Thyroid gland (tissue), 4 donors: ENCODE results near the gene ANTXR1. TPM values are rescaled to one million over a fixed set of nuclear protein-coding genes. Genes with fewer than 3 reads are reported as not detected.

ENCODE experiments used
- DNase-seq, 2 donors: peaks; one replicate each; pipeline ENCODE4 v3.0.0-alpha.2; 2019
- H3K27ac ChIP-seq, 3 donors: fragments of 200-600 bp; sonication (generic); 1 replicate in 2 of 3; 2 replicates in 1 of 3; pipeline ENCODE4 v1.5.1; 2016 to 2019; ENCODE audit warnings: mild to moderate bottlenecking in 1 of 3, moderate library complexity in 1 of 3
- H3K27me3 ChIP-seq: fragments of 200-600 bp; sonication (generic); one replicate; pipeline ENCODE4 v1.5.1; 2019
- H3K36me3 ChIP-seq, 2 donors: fragments of 200-600 bp; sonication (generic); one replicate each; pipeline ENCODE4 v1.5.1; 2016 to 2019
- H3K4me1 ChIP-seq, 2 donors: fragments of 200-600 bp; sonication (generic); one replicate each; pipeline ENCODE4 v1.5.1; 2017 to 2019
- H3K4me3 ChIP-seq, 3 donors: fragments of 200-600 bp; sonication (generic); replicated peaks in 1 of 3; 1 replicate in 2 of 3; 2 replicates in 1 of 3; pipeline ENCODE4 v1.5.1; 2016; ENCODE audit warnings: mild to moderate bottlenecking in 1 of 3
- H3K9me3 ChIP-seq: fragments of 200-600 bp; sonication (generic); one replicate; pipeline ENCODE4 v1.5.1; 2017
- CTCF ChIP-seq, 6 experiments: fragments of 200-600 bp in 3 of 6; fragments of 450-650 bp in 3 of 6; sonication (generic) in 3 of 6; IDR thresholded peaks; one replicate each; pipeline ENCODE4 v1.5.1; 2016 to 2019; ENCODE audit warnings: antibody characterized with exemption in 6 of 6, mild to moderate bottlenecking in 2 of 6, inconsistent platforms in 1 of 6, moderate library complexity in 1 of 6
- POLR2A ChIP-seq, 2 donors: fragments of 450-650 bp; IDR thresholded peaks; one replicate each; pipeline ENCODE4 v1.6.1; 2017; ENCODE audit warnings: antibody characterized with exemption in 2 of 2, mild to moderate bottlenecking in 2 of 2, moderate library complexity in 1 of 2
- whole genome bisulfite sequencing, 2 donors: methylation state at CpG; one replicate each; pipeline ENCODE4 v1.1.5; 2017; 5-methylcytosine and 5-hydroxymethylcytosine counted together
- intact Hi-C: fragments of 100-400 bp; cut with DNase I; formaldehyde crosslinking; loops from one replicate; pipeline ENCODE4 v1.15.1; 2023
- total RNA-seq, 4 donors: library from RNA; depleted of rRNA; stranded (reverse); fragments of >200 nt; gene quantifications; one replicate each; pipeline ENCODE4 v1.2.3, GENCODE V29; 2016

ANTXR1 gene
- total RNA-seq, 4 donors from 2014 or later, result 56.4 to 103 (median 79.3) TPM

- 85 to 92% methylated on average over 2 of the region's 2 CpGs for WGBS, 2 donors
- H3K36me3 ChIP-seq, result no peaks in the 10 kb centered on the region
- H3K4me3 ChIP-seq, result no peak overlapping the region
- intact Hi-C loops, result no loop called here
- H3K4me1 ChIP-seq, result peaks cover 0 to 18% of the 10 kb centered on the region in 2 donors
- no peaks in the 10 kb centered on the region for H3K27me3 ChIP-seq
- no peaks in the 10 kb centered on the region for H3K9me3 ChIP-seq
- TF ChIP-seq POLR2A (IDR thresholded peaks at IDR 0.05) (no peak), CTCF (IDR thresholded peaks at IDR 0.05) (no peak)
- no peak overlapping the region for H3K27ac ChIP-seq
- no peak for DNase-seq
Observed at GRCh38 chr2:69054431-69054830, 41.5 kb downstream of the ANTXR1 start.

- DNase-seq, result no peak
- WGBS, 2 donors, result 91 to 92% methylated on average over 2 of the region's 2 CpGs
- Histone ChIP-seq H3K9me3 (no peaks in the 10 kb centered on the region), H3K27ac (no peak overlapping the region), H3K36me3 (no peaks in the 10 kb centered on the region), H3K4me1 (peaks cover 0 to 18% of the 10 kb centered on the region in 2 donors), H3K4me3 (no peak overlapping the region), H3K27me3 (no peaks in the 10 kb centered on the region)
- intact Hi-C loops, result no loop called here
- TF ChIP-seq CTCF (IDR thresholded peaks at IDR 0.05) (no peak), POLR2A (IDR thresholded peaks at IDR 0.05) (no peak)
Observed at GRCh38 chr2:69055688-69056470, 42.9 kb downstream of the ANTXR1 start.

GRCh38 chr2:69057660-69058059, 44.7 kb downstream of the ANTXR1 start:
- Histone ChIP-seq H3K4me3 (no peak overlapping the region), H3K36me3 (no peaks in the 10 kb centered on the region), H3K4me1 (peaks cover 0 to 31% of the 10 kb centered on the region in 2 donors), H3K27ac (peak overlapping the region in 2 of 3 donors; percentile 37 to 41), H3K27me3 (no peaks in the 10 kb centered on the region), H3K9me3 (no peaks in the 10 kb centered on the region)
- 24 to 29% methylated on average over 3 of the region's 3 CpGs for WGBS, 2 donors
- DNase-seq, result no peak
- no peak for TF ChIP-seq POLR2A (IDR thresholded peaks at IDR 0.05)
- no peak for TF ChIP-seq CTCF (IDR thresholded peaks at IDR 0.05)
- intact Hi-C loops, result no loop called here

- TF ChIP-seq CTCF (IDR thresholded peaks at IDR 0.05) (no peak), POLR2A (IDR thresholded peaks at IDR 0.05) (no peak)
- H3K4me1 ChIP-seq, result peaks cover 0 to 29% of the 10 kb centered on the region in 2 donors
- no peaks in the 10 kb centered on the region for H3K9me3 ChIP-seq
- H3K4me3 ChIP-seq, result no peak overlapping the region
- no peaks in the 10 kb centered on the region for H3K36me3 ChIP-seq
- intact Hi-C loops, result no loop called here
- H3K27ac ChIP-seq, result no peak overlapping the region
- DNase-seq, result no peak
- no peaks in the 10 kb centered on the region for H3K27me3 ChIP-seq
Observed at GRCh38 chr2:69059731-69060290, 46.8 kb downstream of the ANTXR1 start.

GRCh38 chr2:69060938-69061501, 48.0 kb downstream of the ANTXR1 start:
- H3K4me1 ChIP-seq, result peaks cover 0 to 29% of the 10 kb centered on the region in 2 donors
- H3K4me3 ChIP-seq, result no peak overlapping the region
- no peaks in the 10 kb centered on the region for H3K27me3 ChIP-seq
- no peak overlapping the region for H3K27ac ChIP-seq
- intact Hi-C loops, result no loop called here
- no peak for DNase-seq
- no peaks in the 10 kb centered on the region for H3K9me3 ChIP-seq
- no peak for TF ChIP-seq POLR2A (IDR thresholded peaks at IDR 0.05)
- TF ChIP-seq CTCF (IDR thresholded peaks at IDR 0.05), result no peak
- no peaks in the 10 kb centered on the region for H3K36me3 ChIP-seq
